Measurements from ENCODE around the gene DBP.
A peak's percentile ranks its signal among the peaks of the same experiment; 100 is the strongest.

DBP gene

GRCh38 chr19:48627201-48627864 is 9.8 kb downstream of the DBP start:
- TF ChIP-seq NFIC (IDR thresholded peaks at IDR 0.05) (no peak), REST (IDR thresholded peaks at IDR 0.05; ENCODE audit: low read depth) (no peak), TAF1 (IDR thresholded peaks at IDR 0.05; ENCODE audit: low read depth) (no peak), EP300 (IDR thresholded peaks at IDR 0.05; ENCODE audit: borderline replicate concordance) (no peak), CREB1 (IDR thresholded peaks at IDR 0.05; ENCODE audit: low read depth) (no peak), FOXM1 (IDR thresholded peaks at IDR 0.05; ENCODE audit: borderline replicate concordance, low read depth) (no peak), EGR1 (IDR thresholded peaks at IDR 0.05) (no peak), TEAD4 (IDR thresholded peaks at IDR 0.05) (no peak), MAX (IDR thresholded peaks at IDR 0.05) (no peak), CEBPB (IDR thresholded peaks at IDR 0.05) (no peak), RAD21 (IDR thresholded peaks at IDR 0.05; ENCODE audit: low read depth) (no peak), USF1 (IDR thresholded peaks at IDR 0.05) (no peak), ZBTB7A (IDR thresholded peaks at IDR 0.05; ENCODE audit: low read depth) (no peak), YY1 (IDR thresholded peaks at IDR 0.05; ENCODE audit: low read depth) (no peak), TCF12 (IDR thresholded peaks at IDR 0.05; ENCODE audit: low read depth) (no peak)

- TF ChIP-seq EGR1 (IDR thresholded peaks at IDR 0.05) (no peak), TAF1 (IDR thresholded peaks at IDR 0.05; ENCODE audit: low read depth) (no peak), MAX (IDR thresholded peaks at IDR 0.05) (no peak), REST (IDR thresholded peaks at IDR 0.05; ENCODE audit: low read depth) (no peak), ZBTB7A (IDR thresholded peaks at IDR 0.05; ENCODE audit: low read depth) (no peak), YY1 (IDR thresholded peaks at IDR 0.05; ENCODE audit: low read depth) (no peak)
These were observed 11.3 kb downstream of the DBP start for GRCh38 chr19:48625891-48626327.

- TF ChIP-seq TEAD4 (IDR thresholded peaks at IDR 0.05) (no peak), CEBPB (IDR thresholded peaks at IDR 0.05) (no peak), RAD21 (IDR thresholded peaks at IDR 0.05; ENCODE audit: low read depth) (no peak), NFIC (IDR thresholded peaks at IDR 0.05) (no peak), TCF12 (IDR thresholded peaks at IDR 0.05; ENCODE audit: low read depth) (no peak), TAF1 (IDR thresholded peaks at IDR 0.05; ENCODE audit: low read depth) (no peak), ZBTB7A (IDR thresholded peaks at IDR 0.05; ENCODE audit: low read depth) (no peak)
These were observed 12.1 kb downstream of the DBP start for GRCh38 chr19:48624791-48625723.

GRCh38 chr19:48624067-48624594 is 13.0 kb downstream of the DBP start:
- TF ChIP-seq MAX (IDR thresholded peaks at IDR 0.05) (peak; percentile 68), TAF1 (IDR thresholded peaks at IDR 0.05; ENCODE audit: low read depth) (no peak), USF1 (IDR thresholded peaks at IDR 0.05) (no peak), EGR1 (IDR thresholded peaks at IDR 0.05) (peak; percentile 91), YY1 (IDR thresholded peaks at IDR 0.05; ENCODE audit: low read depth) (peak; percentile 100), CREB1 (IDR thresholded peaks at IDR 0.05; ENCODE audit: low read depth) (peak; percentile 37; the same call in 1 of the 2 replicates), ZBTB7A (IDR thresholded peaks at IDR 0.05; ENCODE audit: low read depth) (peak; percentile 68; the same call in 1 of the 2 replicates)

- no peak for TF ChIP-seq USF1 (IDR thresholded peaks at IDR 0.05)
- TF ChIP-seq FOXM1 (IDR thresholded peaks at IDR 0.05; ENCODE audit: borderline replicate concordance, low read depth), result no peak
- TF ChIP-seq ZBTB7A (IDR thresholded peaks at IDR 0.05; ENCODE audit: low read depth), result no peak
- TF ChIP-seq MAX (IDR thresholded peaks at IDR 0.05), result no peak
- no peak for TF ChIP-seq RAD21 (IDR thresholded peaks at IDR 0.05; ENCODE audit: low read depth)
- TF ChIP-seq CREB1 (IDR thresholded peaks at IDR 0.05; ENCODE audit: low read depth), result no peak; the same call in 1 of the 2 replicates
- TF ChIP-seq CEBPB (IDR thresholded peaks at IDR 0.05), result no peak
- TF ChIP-seq EGR1 (IDR thresholded peaks at IDR 0.05), result no peak
- TF ChIP-seq TAF1 (IDR thresholded peaks at IDR 0.05; ENCODE audit: low read depth), result no peak
- TF ChIP-seq NFIC (IDR thresholded peaks at IDR 0.05), result no peak
- TF ChIP-seq REST (IDR thresholded peaks at IDR 0.05; ENCODE audit: low read depth), result no peak
- no peak for TF ChIP-seq TCF12 (IDR thresholded peaks at IDR 0.05; ENCODE audit: low read depth)
- TF ChIP-seq TEAD4 (IDR thresholded peaks at IDR 0.05), result no peak
- no peak for TF ChIP-seq YY1 (IDR thresholded peaks at IDR 0.05; ENCODE audit: low read depth)
- no peak for TF ChIP-seq EP300 (IDR thresholded peaks at IDR 0.05; ENCODE audit: borderline replicate concordance)
These were observed 13.6 kb downstream of the DBP start for GRCh38 chr19:48623556-48624066.

Data from Ishikawa (cell line).